Nephron (organoid): ENCODE data around the gene VN1R5.
"Not testable (repeated sequence)": the region's sequence is repeated elsewhere in the genome, so short reads cannot be mapped to it uniquely, and the experiment has no call there.

ENCODE experiments used
- H3K27ac Mint-ChIP-seq, 3 experiments: 2 replicates each; pipeline ENCODE4 v1.8.0; 2020; ENCODE audit warnings: mixed read lengths in 3 of 3, mild to moderate bottlenecking in 2 of 3, moderate library complexity in 1 of 3
- H3K27me3 Mint-ChIP-seq: 2 replicates; pipeline ENCODE4 v1.8.0; 2021; ENCODE audit warnings: low read depth, mild to moderate bottlenecking, moderate library complexity, mixed read lengths
- H3K36me3 Mint-ChIP-seq: 2 replicates; pipeline ENCODE4 v1.8.0; 2020; ENCODE audit warnings: low read depth, mixed read lengths
- H3K4me1 Mint-ChIP-seq: 2 replicates; pipeline ENCODE4 v1.8.0; 2020; ENCODE audit warnings: mixed read lengths
- H3K4me3 Mint-ChIP-seq, 3 experiments: 2 replicates each; pipeline ENCODE4 v1.8.0; 2020; ENCODE audit warnings: mild to moderate bottlenecking in 3 of 3, mixed read lengths in 3 of 3, moderate library complexity in 2 of 3
- H3K9me3 Mint-ChIP-seq: 2 replicates; pipeline ENCODE4 v1.8.0; 2020; ENCODE audit warnings: mixed read lengths
- TF ChIP-seq, protein P1 (sequence below), 3 experiments: fragments of 200-600 bp; sonication (generic); IDR thresholded peaks; one replicate each; pipeline ENCODE4 v1.5.0; 2021; ENCODE audit warnings: antibody characterized with exemption in 3 of 3; ENCODE audit not compliant: unreplicated experiment in 3 of 3

The VN1R5 gene

DNA sequence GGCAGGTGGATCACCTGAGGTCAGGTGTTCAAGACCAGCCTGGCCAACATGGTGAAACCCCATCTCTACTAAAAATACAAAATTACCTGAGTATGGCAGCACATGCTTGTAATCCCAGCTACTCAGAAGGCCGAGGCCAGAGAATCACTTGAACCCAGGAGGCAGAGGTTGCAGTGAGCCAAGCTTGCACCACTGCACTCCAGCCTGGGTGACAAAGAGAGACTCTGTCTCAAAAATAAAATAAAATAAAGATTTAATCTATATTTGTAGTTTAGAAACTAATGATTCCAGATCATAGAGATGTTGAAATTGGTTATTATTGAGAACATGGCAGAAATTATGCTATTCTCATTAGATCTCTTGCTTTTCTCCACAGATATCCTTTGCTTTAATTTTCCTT, at the start of gene VN1R5:
Gene VN1R5, plus strand, starts transcription at position 301 of the 400 bp plus-strand sequence.
- H3K4me1 Mint-ChIP-seq: not testable (repeated sequence)

DNA sequence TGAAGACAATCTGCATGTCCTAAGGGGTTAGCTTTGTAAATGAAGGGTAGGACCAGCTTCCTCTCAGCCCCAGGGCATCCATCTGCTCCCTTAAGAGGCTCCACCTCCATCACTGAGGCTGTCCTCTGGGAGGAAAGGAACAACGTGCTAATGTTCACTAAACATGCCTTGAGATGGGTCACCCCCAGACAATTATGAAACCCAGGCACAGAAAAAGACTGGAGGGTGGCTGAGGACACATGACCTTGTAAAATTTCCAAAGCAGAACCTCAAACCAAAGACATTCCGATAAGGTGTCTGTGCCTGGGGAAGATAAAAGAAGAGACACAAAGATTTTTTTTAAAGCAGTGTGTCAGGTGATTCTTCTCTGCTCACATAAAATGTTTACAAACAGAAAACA, 46.5 kb upstream of the VN1R5 start:
- Mint-ChIP-seq H3K27me3 (no peaks in the 10 kb centered on the region), H3K36me3 (peaks cover 33% of the 10 kb centered on the region), H3K27ac (peak overlapping the region in 2 of 3 experiments; percentile 37 to 95), H3K4me3 (peak overlapping the region; percentile 96 to 98 (median 97)), H3K9me3 (peaks cover 3% of the 10 kb centered on the region), H3K4me1 (peaks cover 45% of the 10 kb centered on the region)
- TF ChIP-seq, protein P1, sequence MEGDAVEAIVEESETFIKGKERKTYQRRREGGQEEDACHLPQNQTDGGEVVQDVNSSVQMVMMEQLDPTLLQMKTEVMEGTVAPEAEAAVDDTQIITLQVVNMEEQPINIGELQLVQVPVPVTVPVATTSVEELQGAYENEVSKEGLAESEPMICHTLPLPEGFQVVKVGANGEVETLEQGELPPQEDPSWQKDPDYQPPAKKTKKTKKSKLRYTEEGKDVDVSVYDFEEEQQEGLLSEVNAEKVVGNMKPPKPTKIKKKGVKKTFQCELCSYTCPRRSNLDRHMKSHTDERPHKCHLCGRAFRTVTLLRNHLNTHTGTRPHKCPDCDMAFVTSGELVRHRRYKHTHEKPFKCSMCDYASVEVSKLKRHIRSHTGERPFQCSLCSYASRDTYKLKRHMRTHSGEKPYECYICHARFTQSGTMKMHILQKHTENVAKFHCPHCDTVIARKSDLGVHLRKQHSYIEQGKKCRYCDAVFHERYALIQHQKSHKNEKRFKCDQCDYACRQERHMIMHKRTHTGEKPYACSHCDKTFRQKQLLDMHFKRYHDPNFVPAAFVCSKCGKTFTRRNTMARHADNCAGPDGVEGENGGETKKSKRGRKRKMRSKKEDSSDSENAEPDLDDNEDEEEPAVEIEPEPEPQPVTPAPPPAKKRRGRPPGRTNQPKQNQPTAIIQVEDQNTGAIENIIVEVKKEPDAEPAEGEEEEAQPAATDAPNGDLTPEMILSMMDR (IDR thresholded peaks at IDR 0.05; ENCODE audit: unreplicated experiment in 3 of 3): no peak

More for the DNA sequence above, at the start of gene VN1R5:
- H3K9me3 Mint-ChIP-seq, H3K27ac Mint-ChIP-seq, H3K36me3 Mint-ChIP-seq, H3K4me3 Mint-ChIP-seq, H3K27me3 Mint-ChIP-seq: not testable (repeated sequence)

DNA sequence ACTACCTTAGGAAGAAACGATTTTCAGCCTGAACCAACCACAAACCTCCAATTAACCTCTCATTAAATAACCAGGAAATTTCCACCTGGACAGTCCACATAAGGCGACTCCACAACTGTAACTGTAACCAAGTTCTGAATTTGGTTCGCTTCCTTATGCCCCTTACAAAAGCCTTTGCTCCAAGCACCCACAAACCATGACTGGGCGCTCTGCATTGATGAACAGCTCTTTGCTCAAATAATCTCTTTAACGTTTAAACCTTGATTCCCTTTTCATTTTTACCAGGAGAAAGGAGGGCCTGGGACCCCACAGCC, 45.9 kb upstream of the VN1R5 start:
- Mint-ChIP-seq H3K27me3 (no peaks in the 10 kb centered on the region), H3K36me3 (peaks cover 31% of the 10 kb centered on the region), H3K9me3 (peaks cover 3% of the 10 kb centered on the region), H3K27ac (peak overlapping the region in 2 of 3 experiments; percentile 65 to 95), H3K4me1 (peaks cover 45% of the 10 kb centered on the region), H3K4me3 (peak overlapping the region; percentile 96 to 98 (median 97))
- TF ChIP-seq, protein P1 (IDR thresholded peaks at IDR 0.05; ENCODE audit: unreplicated experiment in 3 of 3): no peak

DNA sequence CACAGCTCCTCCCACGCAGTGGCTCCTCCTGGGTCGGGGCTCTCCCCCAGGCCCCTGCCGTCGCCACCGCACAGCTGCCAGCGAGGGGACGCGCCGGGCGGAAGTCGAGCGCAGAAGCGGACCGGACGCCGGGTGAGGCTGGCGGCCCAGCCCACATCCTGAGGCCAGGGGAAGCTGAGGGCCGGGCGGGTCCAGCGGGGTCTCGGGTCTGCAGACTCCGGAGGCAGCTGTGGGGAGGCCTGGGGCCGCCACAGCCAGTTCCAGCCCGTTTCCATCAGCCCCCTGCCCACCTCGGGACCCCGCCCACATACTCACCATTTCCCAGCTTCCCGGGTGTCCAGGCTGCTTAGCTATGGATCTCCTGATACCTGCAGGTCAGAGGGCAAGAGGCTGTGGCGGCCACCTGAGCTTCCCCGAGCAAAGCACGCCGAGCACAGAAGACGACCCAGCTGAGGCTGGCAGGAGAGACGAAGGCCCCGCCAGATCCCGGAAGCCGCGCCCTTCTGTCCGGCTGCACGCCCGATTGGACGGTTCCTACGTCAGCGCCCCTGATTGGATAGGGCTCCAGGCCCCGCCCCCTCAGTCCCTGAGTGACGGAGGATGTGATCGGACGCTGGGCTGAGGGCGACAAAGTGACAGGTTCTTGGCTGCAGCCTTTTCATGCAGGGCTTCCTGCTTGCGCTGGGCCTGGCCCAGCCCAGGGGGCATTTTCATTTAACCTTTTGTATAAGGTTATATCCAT, 45.3 kb upstream of the VN1R5 start:
- Mint-ChIP-seq H3K4me3 (peak overlapping the region; percentile 96 to 98 (median 97)), H3K36me3 (peaks cover 31% of the 10 kb centered on the region), H3K4me1 (peaks cover 45% of the 10 kb centered on the region), H3K9me3 (peaks cover 3% of the 10 kb centered on the region), H3K27me3 (no peaks in the 10 kb centered on the region), H3K27ac (peak overlapping the region in 2 of 3 experiments; percentile 93 to 95)
- TF ChIP-seq, protein P1 (IDR thresholded peaks at IDR 0.05; ENCODE audit: unreplicated experiment in 3 of 3): no peak

DNA sequence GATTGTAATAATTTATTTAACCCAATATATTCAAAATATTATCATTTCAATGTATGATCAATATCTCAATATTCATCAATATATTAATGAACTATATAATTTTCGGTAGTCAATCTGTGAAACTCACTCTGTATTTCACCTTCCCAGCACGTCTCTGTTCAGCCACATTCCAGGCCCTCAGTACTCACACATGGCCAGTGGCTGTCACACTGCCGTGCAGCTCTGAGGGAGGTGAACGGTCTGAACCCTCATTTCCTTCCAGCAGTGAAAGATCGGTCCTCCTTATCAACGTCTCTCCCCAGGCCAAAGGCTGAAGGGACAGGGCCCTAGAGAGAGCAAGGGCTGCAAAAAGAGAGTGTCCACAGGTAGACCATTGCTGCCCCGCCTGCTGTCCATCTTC, 44.5 kb upstream of the VN1R5 start:
- H3K36me3 Mint-ChIP-seq: peaks cover 23% of the 10 kb centered on the region
- H3K27ac Mint-ChIP-seq: peak overlapping the region in 2 of 3 experiments; percentile 0 to 63
- no peaks in the 10 kb centered on the region for H3K27me3 Mint-ChIP-seq
- peak overlapping the region; percentile 42 to 56 (median 42) for H3K4me3 Mint-ChIP-seq
- peaks cover 51% of the 10 kb centered on the region for H3K4me1 Mint-ChIP-seq
- TF ChIP-seq, protein P1 (IDR thresholded peaks at IDR 0.05; ENCODE audit: unreplicated experiment in 3 of 3): no peak
- H3K9me3 Mint-ChIP-seq: peaks cover 3% of the 10 kb centered on the region

DNA sequence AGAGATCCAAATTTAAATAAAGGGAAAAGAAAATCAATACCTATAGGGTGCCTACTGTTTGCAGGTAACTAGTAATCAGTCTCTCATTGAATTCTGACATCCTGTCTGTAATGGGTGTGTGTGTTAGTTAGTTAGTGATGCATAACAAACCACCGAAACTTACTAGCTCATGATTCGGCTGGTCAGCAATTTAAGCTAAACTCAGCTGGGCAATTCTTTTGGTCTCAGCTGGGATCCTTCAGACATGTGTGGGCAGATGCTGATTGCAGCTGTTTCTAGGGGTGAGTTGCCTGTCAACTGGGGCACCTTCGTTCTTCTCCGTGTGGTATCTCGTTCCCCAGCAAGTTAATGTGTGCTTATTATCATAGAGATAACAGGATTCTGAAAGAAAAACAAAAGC, 43.9 kb upstream of the VN1R5 start:
- H3K4me1 Mint-ChIP-seq: peaks cover 54% of the 10 kb centered on the region
- peak overlapping the region in 2 of 3 experiments; percentile 0 to 63 for H3K27ac Mint-ChIP-seq
- H3K27me3 Mint-ChIP-seq: no peaks in the 10 kb centered on the region
- TF ChIP-seq, protein P1 (IDR thresholded peaks at IDR 0.05; ENCODE audit: unreplicated experiment in 3 of 3): no peak
- peaks cover 20% of the 10 kb centered on the region for H3K36me3 Mint-ChIP-seq
- H3K9me3 Mint-ChIP-seq: peaks cover 3% of the 10 kb centered on the region
- peak overlapping the region; percentile 42 to 56 (median 42) for H3K4me3 Mint-ChIP-seq
